ENCODE measurements around the gene BTBD17. TPM values are rescaled to one million over a fixed set of nuclear protein-coding genes. Genes with fewer than 3 reads are reported as not detected.

The BTBD17 gene
- total RNA-seq, 3 donors from 2014 or later (not counting 1 experiment from before 2014, with no cell fraction given): 0.48 TPM; not detected in 2

DNA sequence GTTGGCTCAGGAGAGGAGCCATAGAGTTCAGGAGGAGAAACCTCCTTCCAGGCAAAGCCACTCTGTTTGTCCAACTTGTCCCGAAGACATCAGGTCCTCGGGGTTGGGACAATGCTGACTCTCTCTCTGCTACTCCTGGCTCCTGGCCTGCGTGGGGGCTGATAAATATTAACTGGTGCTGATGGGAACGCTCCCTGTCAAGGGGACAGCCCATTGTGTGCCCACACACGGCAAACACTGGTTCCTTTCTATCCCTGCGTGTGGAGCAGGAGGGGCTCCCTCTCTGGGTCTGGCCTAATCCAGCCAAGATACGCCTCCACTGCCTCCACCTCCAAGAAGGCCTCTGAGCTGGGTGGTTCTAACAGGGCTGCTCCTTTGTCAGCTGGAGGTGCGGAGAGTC lies 31.2 kb downstream of the BTBD17 start:
- no peak overlapping the region for H3K27ac ChIP-seq (ENCODE audit: low read length)
- H3K9me3 ChIP-seq (ENCODE audit: control insufficient read depth, insufficient read depth, low read length): no peaks in the 10 kb centered on the region
- ATAC-seq (no peak), DNase-seq (no peak)
- H3K27me3 ChIP-seq (ENCODE audit: control insufficient read depth, insufficient read depth, low read length): peaks cover 14% of the 10 kb centered on the region
- peaks cover 31% of the 10 kb centered on the region for H3K4me1 ChIP-seq (ENCODE audit: control insufficient read depth, insufficient read depth, low read length)
- no peak overlapping the region for H3K4me3 ChIP-seq (ENCODE audit: low read length)
- Mint-ChIP-seq H3K36me3 (no peaks in the 10 kb centered on the region), H3K9me3 (no peaks in the 10 kb centered on the region), H3K4me3 (no peak overlapping the region), H3K27ac (no peak overlapping the region), H3K27me3 (ENCODE audit: low read depth in 2 of 2) (peaks cover 0 to 4% of the 10 kb centered on the region in 2 donors), H3K4me1 (peaks cover 14 to 25% of the 10 kb centered on the region in 2 donors)
- TF ChIP-seq, protein P1, sequence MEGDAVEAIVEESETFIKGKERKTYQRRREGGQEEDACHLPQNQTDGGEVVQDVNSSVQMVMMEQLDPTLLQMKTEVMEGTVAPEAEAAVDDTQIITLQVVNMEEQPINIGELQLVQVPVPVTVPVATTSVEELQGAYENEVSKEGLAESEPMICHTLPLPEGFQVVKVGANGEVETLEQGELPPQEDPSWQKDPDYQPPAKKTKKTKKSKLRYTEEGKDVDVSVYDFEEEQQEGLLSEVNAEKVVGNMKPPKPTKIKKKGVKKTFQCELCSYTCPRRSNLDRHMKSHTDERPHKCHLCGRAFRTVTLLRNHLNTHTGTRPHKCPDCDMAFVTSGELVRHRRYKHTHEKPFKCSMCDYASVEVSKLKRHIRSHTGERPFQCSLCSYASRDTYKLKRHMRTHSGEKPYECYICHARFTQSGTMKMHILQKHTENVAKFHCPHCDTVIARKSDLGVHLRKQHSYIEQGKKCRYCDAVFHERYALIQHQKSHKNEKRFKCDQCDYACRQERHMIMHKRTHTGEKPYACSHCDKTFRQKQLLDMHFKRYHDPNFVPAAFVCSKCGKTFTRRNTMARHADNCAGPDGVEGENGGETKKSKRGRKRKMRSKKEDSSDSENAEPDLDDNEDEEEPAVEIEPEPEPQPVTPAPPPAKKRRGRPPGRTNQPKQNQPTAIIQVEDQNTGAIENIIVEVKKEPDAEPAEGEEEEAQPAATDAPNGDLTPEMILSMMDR (IDR thresholded peaks at IDR 0.05): no peak
- WGBS (ENCODE audit: insufficient coverage): 89% methylated on average over 8 of the region's 8 CpGs
- intact Hi-C loops (cut with micrococcal nuclease): no loop called here
- no peaks in the 10 kb centered on the region for H3K36me3 ChIP-seq (ENCODE audit: control insufficient read depth, insufficient read depth, low read length)

DNA sequence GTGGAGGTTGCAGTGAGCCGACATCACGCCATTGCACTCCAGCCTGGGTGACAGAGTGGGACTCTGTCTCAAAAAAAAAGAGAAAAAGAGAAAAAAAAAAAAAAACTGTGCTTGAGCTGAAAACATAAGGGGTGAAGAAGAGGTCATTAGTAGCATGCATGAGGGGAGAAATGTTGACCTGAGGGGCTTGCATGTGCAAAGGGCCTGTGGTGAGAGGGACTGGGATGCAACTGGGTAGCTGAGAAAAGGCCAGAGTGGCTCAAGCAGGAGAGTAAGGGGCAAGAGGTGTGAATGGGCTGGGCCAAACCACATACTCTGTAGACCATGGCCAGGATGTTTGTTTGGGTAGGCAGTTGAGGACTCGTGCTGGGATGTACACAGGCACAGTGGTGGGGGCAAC lies 32.3 kb downstream of the BTBD17 start:
- TF ChIP-seq, protein P1 (IDR thresholded peaks at IDR 0.05): no peak
- H3K4me1 ChIP-seq (ENCODE audit: control insufficient read depth, insufficient read depth, low read length): peaks cover 34% of the 10 kb centered on the region
- Mint-ChIP-seq H3K27ac (peak overlapping the region in 1 of 2 donors; percentile 10), H3K27me3 (ENCODE audit: low read depth in 2 of 2) (peaks cover 0 to 4% of the 10 kb centered on the region in 2 donors), H3K4me1 (peaks cover 14 to 25% of the 10 kb centered on the region in 2 donors), H3K4me3 (peak overlapping the region; percentile 6), H3K9me3 (no peaks in the 10 kb centered on the region), H3K36me3 (no peaks in the 10 kb centered on the region)
- DNase-seq (no peak), ATAC-seq (no peak)
- WGBS (ENCODE audit: insufficient coverage): 42% methylated on average over 3 of the region's 3 CpGs
- no peak overlapping the region for H3K27ac ChIP-seq (ENCODE audit: low read length)
- H3K36me3 ChIP-seq (ENCODE audit: control insufficient read depth, insufficient read depth, low read length): no peaks in the 10 kb centered on the region
- intact Hi-C loops (cut with micrococcal nuclease): no loop called here
- no peak overlapping the region for H3K4me3 ChIP-seq (ENCODE audit: low read length)
- H3K9me3 ChIP-seq (ENCODE audit: control insufficient read depth, insufficient read depth, low read length): no peaks in the 10 kb centered on the region
- peaks cover 15% of the 10 kb centered on the region for H3K27me3 ChIP-seq (ENCODE audit: control insufficient read depth, insufficient read depth, low read length)

DNA sequence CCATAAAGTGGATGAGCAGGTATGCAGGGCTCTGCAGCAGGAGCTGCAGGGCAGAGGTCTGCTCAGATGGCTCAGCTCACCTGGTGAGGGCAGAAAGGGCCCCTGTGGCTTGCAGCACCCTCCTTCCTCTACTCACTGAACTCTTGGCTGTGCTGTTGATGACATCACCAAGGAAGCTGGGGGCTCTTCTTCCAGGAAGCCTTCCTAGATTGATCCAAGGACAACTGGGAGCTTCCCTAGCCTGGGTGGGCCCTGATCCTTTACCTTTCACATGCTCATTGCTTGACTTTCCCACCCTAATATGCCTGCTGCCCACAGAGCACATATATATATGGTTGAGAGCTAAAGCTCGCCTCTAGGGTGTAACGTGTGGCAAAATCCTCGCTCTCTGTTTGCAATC lies 33.2 kb downstream of the BTBD17 start:
- H3K4me3 Mint-ChIP-seq: peak overlapping the region; percentile 6
- Histone ChIP-seq H3K27ac (ENCODE audit: low read length) (no peak overlapping the region), H3K36me3 (ENCODE audit: control insufficient read depth, insufficient read depth, low read length) (no peaks in the 10 kb centered on the region), H3K4me3 (ENCODE audit: low read length) (no peak overlapping the region), H3K27me3 (ENCODE audit: control insufficient read depth, insufficient read depth, low read length) (peaks cover 15% of the 10 kb centered on the region), H3K4me1 (ENCODE audit: control insufficient read depth, insufficient read depth, low read length) (peaks cover 34% of the 10 kb centered on the region), H3K9me3 (ENCODE audit: control insufficient read depth, insufficient read depth, low read length) (no peaks in the 10 kb centered on the region)
- 97% methylated on average over 3 of the region's 3 CpGs for WGBS (ENCODE audit: insufficient coverage)
- no peaks in the 10 kb centered on the region for H3K36me3 Mint-ChIP-seq
- H3K4me1 Mint-ChIP-seq: peaks cover 14 to 25% of the 10 kb centered on the region in 2 donors
- intact Hi-C loops (cut with micrococcal nuclease): no loop called here
- H3K9me3 Mint-ChIP-seq: no peaks in the 10 kb centered on the region
- peaks cover 0 to 4% of the 10 kb centered on the region in 2 donors for H3K27me3 Mint-ChIP-seq (ENCODE audit: low read depth in 2 of 2)
- ATAC-seq (no peak), DNase-seq (no peak)
- no peak overlapping the region for H3K27ac Mint-ChIP-seq
- TF ChIP-seq, protein P1 (IDR thresholded peaks at IDR 0.05): no peak

DNA sequence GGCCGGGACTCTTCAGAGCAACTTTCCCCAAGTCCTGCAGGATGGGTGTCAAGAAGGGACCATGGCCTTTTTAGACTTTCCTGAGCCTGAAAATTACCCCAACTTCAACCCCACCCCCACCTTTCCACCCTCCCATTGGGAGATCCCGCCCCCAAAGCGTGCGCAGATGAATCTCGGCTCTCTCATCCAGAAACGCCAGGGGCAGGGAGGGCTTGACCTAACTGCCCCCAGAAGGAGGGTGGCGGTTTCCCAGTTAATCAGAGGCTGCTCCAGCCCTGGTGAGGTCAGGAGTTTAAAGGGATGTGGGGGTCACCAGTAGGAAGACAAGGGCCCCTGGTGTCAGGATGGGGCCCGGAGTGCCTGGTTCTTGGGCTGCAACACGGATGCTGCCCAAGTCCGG lies 35.2 kb downstream of the BTBD17 start:
- H3K4me1 Mint-ChIP-seq: peaks cover 14 to 25% of the 10 kb centered on the region in 2 donors
- H3K4me1 ChIP-seq (ENCODE audit: control insufficient read depth, insufficient read depth, low read length): peaks cover 34% of the 10 kb centered on the region
- DNase-seq: no peak
- WGBS (ENCODE audit: insufficient coverage): 40% methylated on average over 10 of the region's 10 CpGs
- no peak overlapping the region for H3K27ac ChIP-seq (ENCODE audit: low read length)
- H3K27me3 ChIP-seq (ENCODE audit: control insufficient read depth, insufficient read depth, low read length): peaks cover 15% of the 10 kb centered on the region
- no peaks in the 10 kb centered on the region for H3K9me3 Mint-ChIP-seq
- H3K36me3 Mint-ChIP-seq: no peaks in the 10 kb centered on the region
- intact Hi-C loops (cut with micrococcal nuclease): no loop called here
- H3K36me3 ChIP-seq (ENCODE audit: control insufficient read depth, insufficient read depth, low read length): no peaks in the 10 kb centered on the region
- TF ChIP-seq, protein P1 (IDR thresholded peaks at IDR 0.05): no peak
- no peak for ATAC-seq
- H3K27me3 Mint-ChIP-seq (ENCODE audit: low read depth in 2 of 2): peaks cover 0 to 15% of the 10 kb centered on the region in 2 donors
- H3K9me3 ChIP-seq (ENCODE audit: control insufficient read depth, insufficient read depth, low read length): no peaks in the 10 kb centered on the region
- H3K27ac Mint-ChIP-seq: peak overlapping the region in 1 of 2 donors; percentile 53
- peak overlapping the region; percentile 19 for H3K4me3 ChIP-seq (ENCODE audit: low read length)
- peak overlapping the region; percentile 64 for H3K4me3 Mint-ChIP-seq
